ENCODE data around the gene ZNF484. TPM values are rescaled to one million over a fixed set of nuclear protein-coding genes. Genes with fewer than 3 reads are reported as not detected.

Gene ZNF484
- total RNA-seq, 1 donor, result 13.0 TPM

- peaks cover 86% of the 10 kb centered on the region for H3K27me3 ChIP-seq (ENCODE audit: insufficient read depth, low read length)
- H3K4me2 ChIP-seq (ENCODE audit: insufficient read depth, low read length), result peak overlapping the region; percentile 69
- peaks cover 3% of the 10 kb centered on the region for H3K4me1 ChIP-seq (ENCODE audit: insufficient read depth, low read length)
- DNase-seq (ENCODE audit: insufficient read length, low spot score, missing footprints), result peak; percentile 92
- peak; percentile 16 for TF ChIP-seq CTCF (IDR thresholded peaks at IDR 0.05; ENCODE audit: extremely low read depth, low read depth, low read length)
- H3K79me2 ChIP-seq (ENCODE audit: insufficient read depth, low read length), result no peaks in the 10 kb centered on the region
- H3K27ac ChIP-seq (ENCODE audit: low read depth, low read length), result no peak overlapping the region
- H2AFZ ChIP-seq (ENCODE audit: low read length), result peak overlapping the region; percentile 81
- no peaks in the 10 kb centered on the region for H4K20me1 ChIP-seq (ENCODE audit: insufficient read depth, low read length)
- H3K9me3 ChIP-seq (ENCODE audit: low read depth, low read length), result no peaks in the 10 kb centered on the region
- peak overlapping the region; percentile 28 for H3K4me3 ChIP-seq (ENCODE audit: insufficient read depth, low read length)
- H3K36me3 ChIP-seq (ENCODE audit: insufficient read depth, low read length), result no peaks in the 10 kb centered on the region
Measured at GRCh38 chr9:92808726-92809451, 68.9 kb downstream of the ZNF484 start.

- no peaks in the 10 kb centered on the region for H3K9me3 ChIP-seq (ENCODE audit: low read depth, low read length)
- H3K4me2 ChIP-seq (ENCODE audit: insufficient read depth, low read length), result no peak overlapping the region
- DNase-seq (ENCODE audit: insufficient read length, low spot score, missing footprints), result peak; percentile 62
Measured at GRCh38 chr9:92807757-92808725, 69.8 kb downstream of the ZNF484 start.

DNA sequence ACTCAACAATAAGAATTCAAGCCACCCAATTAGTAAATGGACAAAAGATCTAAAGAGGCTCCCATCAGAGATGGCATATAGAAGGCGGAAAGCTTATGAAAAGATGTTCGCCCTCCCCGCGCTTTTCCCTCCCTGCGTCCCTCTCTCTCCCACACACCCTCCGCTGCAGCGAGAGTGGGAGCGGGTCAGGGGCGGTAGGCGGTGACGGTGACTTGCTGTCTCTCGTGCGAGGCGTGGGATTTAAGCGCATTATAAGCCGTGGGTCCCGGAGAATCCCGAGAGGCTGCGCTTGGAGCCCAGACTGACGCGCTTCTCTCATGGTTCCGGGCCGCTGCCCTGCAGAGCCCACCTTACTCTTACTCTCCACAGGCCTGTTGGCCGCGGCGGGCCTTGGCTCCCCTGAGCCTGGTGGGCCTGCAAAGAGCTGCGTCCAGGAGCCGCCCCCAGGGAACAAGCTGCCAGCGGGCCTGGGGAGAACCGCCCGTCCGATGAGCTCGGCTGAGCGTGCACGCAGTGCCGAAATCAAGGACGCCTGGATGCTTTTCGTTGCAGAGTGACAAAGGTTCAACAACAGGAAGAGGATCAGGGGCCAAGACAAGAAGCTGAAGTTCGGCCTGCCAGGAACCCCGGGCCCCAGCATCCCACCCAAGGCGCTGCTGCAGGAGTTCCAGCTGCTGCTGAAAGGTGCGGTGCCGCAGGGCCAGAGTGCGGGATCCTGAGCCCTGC, 70.6 kb downstream of the ZNF484 start:
- no peaks in the 10 kb centered on the region for H3K36me3 ChIP-seq (ENCODE audit: insufficient read depth, low read length)
- peaks cover 84% of the 10 kb centered on the region for H3K27me3 ChIP-seq (ENCODE audit: insufficient read depth, low read length)
- no peaks in the 10 kb centered on the region for H4K20me1 ChIP-seq (ENCODE audit: insufficient read depth, low read length)
- H3K4me1 ChIP-seq (ENCODE audit: insufficient read depth, low read length), result peaks cover 3% of the 10 kb centered on the region
- H3K4me2 ChIP-seq (ENCODE audit: insufficient read depth, low read length), result no peak overlapping the region
- TF ChIP-seq CTCF (IDR thresholded peaks at IDR 0.05; ENCODE audit: extremely low read depth, low read depth, low read length), result no peak
- no peaks in the 10 kb centered on the region for H3K79me2 ChIP-seq (ENCODE audit: insufficient read depth, low read length)
- H3K9me3 ChIP-seq (ENCODE audit: low read depth, low read length), result no peaks in the 10 kb centered on the region
- H3K4me3 ChIP-seq (ENCODE audit: insufficient read depth, low read length), result no peak overlapping the region
- no peak overlapping the region for H3K27ac ChIP-seq (ENCODE audit: low read depth, low read length)
- DNase-seq (ENCODE audit: insufficient read length, low spot score, missing footprints), result no peak
- H2AFZ ChIP-seq (ENCODE audit: low read length), result no peak overlapping the region

More at GRCh38 chr9:92807757-92808725, 69.8 kb downstream of the ZNF484 start:
- Histone ChIP-seq H4K20me1 (ENCODE audit: insufficient read depth, low read length) (no peaks in the 10 kb centered on the region), H3K79me2 (ENCODE audit: insufficient read depth, low read length) (no peaks in the 10 kb centered on the region), H3K27ac (ENCODE audit: low read depth, low read length) (no peak overlapping the region), H2AFZ (ENCODE audit: low read length) (no peak overlapping the region), H3K4me1 (ENCODE audit: insufficient read depth, low read length) (peaks cover 3% of the 10 kb centered on the region), H3K27me3 (ENCODE audit: insufficient read depth, low read length) (peaks cover 86% of the 10 kb centered on the region), H3K36me3 (ENCODE audit: insufficient read depth, low read length) (no peaks in the 10 kb centered on the region), H3K4me3 (ENCODE audit: insufficient read depth, low read length) (no peak overlapping the region)
- no peak for TF ChIP-seq CTCF (IDR thresholded peaks at IDR 0.05; ENCODE audit: extremely low read depth, low read depth, low read length)
